ENCODE measurements around the gene SLC22A8.
"Not testable (repeated sequence)": the region's sequence is repeated elsewhere in the genome, so short reads cannot be mapped to it uniquely, and the experiment has no call there.

Gene SLC22A8

GRCh38 chr11:62985041-62985750 lies 30.4 kb downstream of the SLC22A8 start:
- DNase-seq, result no peak

GRCh38 chr11:62984451-62984991 lies 31.1 kb downstream of the SLC22A8 start, which contains the start of gene SLC22A6:
TSS of gene SLC22A6 (minus strand) at chr11:62984967. CDS start at chr11:62984690, 277 bp downstream.
- no peak for DNase-seq

GRCh38 chr11:62983536-62984199 lies 32.0 kb downstream of the SLC22A8 start:
- no peak for DNase-seq

- no peak for DNase-seq
These were observed 33.9 kb downstream of the SLC22A8 start for GRCh38 chr11:62981743-62982142.

GRCh38 chr11:62980133-62980760 lies 35.4 kb downstream of the SLC22A8 start:
- DNase-seq, result no peak

- no peak for DNase-seq
These were observed 39.5 kb downstream of the SLC22A8 start for GRCh38 chr11:62976109-62976508.

GRCh38 chr11:62974848-62975522 lies 40.7 kb downstream of the SLC22A8 start:
- no peak for DNase-seq

- no peak for DNase-seq
These were observed 50.1 kb downstream of the SLC22A8 start for GRCh38 chr11:62965574-62965973.

- DNase-seq, result no peak
These were observed 53.2 kb downstream of the SLC22A8 start for GRCh38 chr11:62962391-62962790.

- no peak for DNase-seq
These were observed 54.5 kb downstream of the SLC22A8 start for GRCh38 chr11:62961017-62961570.

GRCh38 chr11:62959422-62959980 lies 56.1 kb downstream of the SLC22A8 start:
- DNase-seq, result no peak

- no peak for DNase-seq
These were observed 56.9 kb downstream of the SLC22A8 start for GRCh38 chr11:62958547-62959421.

GRCh38 chr11:62957147-62957546 lies 58.5 kb downstream of the SLC22A8 start:
- no peak for DNase-seq

- DNase-seq, result no peak
These were observed 61.2 kb downstream of the SLC22A8 start for GRCh38 chr11:62954478-62954877.

GRCh38 chr11:62953811-62954210 lies 61.8 kb downstream of the SLC22A8 start:
- DNase-seq, result no peak

- DNase-seq, result no peak
These were observed 66.8 kb downstream of the SLC22A8 start for GRCh38 chr11:62948765-62949320.

- not testable (repeated sequence) for DNase-seq
These were observed 70.1 kb downstream of the SLC22A8 start for GRCh38 chr11:62945538-62945937.
